CD4-positive, alpha-beta T cell treated with Interleukin-4 for 4 hours (primary cell): ENCODE results near the gene PPM1L.

Experiments used
- DNase-seq: peaks from one replicate; pipeline ENCODE4 v3.0.0-alpha.2; 2020

Gene PPM1L

DNA sequence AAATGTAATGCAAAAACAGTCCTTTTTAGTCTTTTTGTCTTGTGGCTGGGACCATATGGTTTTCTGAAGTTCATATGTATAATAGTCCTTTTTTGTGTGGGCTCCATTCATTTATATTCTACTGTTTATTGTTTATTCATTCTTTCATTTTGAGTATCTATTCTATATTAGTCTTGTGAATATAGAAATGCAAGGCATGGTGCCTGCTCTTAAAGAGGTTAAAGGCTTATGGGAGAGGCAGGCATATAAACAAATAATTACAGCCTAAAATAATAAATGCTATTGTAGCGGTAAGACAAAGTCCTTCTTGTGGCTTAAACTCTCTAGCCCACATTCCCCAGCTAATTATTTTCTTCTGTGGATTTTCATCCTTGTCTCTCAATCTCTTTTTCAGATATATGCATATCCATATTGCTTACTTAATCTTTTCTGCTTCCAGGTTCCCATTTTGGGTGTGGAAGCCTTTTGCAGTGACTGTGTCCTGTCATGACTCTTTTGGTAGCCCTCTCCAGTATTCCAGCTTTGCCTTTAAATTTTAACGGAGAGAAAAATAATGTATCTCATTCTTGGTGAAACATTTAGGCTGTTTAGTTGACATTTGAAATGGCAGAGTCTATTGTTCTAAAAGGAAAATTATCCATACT, 101.6 kb downstream of the PPM1L start:
- DNase-seq, result no peak

GRCh38 chr3:160860346-160860745, 104.3 kb downstream of the PPM1L start:
- DNase-seq, result no peak

DNA sequence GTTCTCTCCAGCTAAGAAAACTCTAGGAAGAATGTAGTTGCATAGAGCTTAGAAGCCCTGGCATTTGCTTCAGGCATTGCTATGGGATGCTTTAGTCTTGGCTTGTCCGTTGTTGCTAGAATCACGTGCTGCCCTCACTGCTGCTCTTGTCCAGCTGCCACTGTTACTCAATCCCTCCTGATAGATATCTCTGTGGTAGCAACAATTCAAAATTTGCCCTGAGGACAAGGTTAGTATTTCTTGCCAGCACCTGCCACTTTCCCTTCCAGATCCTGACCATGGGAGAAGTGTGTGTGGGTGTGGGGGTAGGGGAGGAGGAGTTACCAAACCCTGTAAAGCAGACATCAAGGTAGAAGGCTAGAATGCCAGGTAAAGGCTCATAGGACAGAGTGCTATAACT, 113.8 kb downstream of the PPM1L start:
- DNase-seq, result no peak

DNA sequence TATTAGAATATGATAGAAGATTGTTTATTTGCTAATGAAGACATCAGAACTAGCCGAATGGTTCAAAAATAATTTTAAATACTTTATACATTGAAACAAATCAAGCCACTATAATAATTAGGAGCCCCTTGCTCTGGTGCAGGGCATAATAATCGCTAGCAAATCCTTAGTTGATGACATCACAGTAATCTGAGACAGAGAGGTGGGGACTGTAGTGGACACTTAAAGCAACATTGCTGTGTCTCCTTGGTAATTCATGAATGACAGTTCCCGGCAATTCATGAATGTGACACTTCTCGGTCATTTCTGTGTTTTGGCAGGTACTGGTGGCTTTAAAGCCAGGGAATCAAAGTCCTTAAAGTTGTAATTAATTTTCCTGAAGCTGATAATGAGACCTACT, 114.3 kb downstream of the PPM1L start:
- no peak for DNase-seq

DNA sequence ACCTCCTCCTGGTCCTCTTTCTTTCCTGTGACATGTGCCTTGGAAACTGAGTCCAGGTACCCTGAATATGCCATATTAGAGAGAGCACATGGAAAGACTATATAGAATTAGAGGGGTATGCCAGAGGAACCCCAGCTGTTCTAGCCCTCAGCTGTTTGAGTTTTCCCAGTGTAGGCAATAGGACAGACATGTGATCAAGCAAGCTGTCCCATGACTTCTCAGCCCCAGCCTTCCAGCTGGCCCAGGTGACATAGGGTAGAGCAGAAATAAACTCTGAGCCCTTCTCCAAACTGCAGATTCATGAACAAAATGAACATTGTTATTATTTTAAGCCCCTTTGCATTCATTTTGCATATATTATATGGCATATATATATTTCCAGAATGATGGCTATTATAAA, 118.7 kb downstream of the PPM1L start:
- DNase-seq, result no peak

GRCh38 chr3:160876643-160877042, 120.6 kb downstream of the PPM1L start:
- DNase-seq, result no peak

DNA sequence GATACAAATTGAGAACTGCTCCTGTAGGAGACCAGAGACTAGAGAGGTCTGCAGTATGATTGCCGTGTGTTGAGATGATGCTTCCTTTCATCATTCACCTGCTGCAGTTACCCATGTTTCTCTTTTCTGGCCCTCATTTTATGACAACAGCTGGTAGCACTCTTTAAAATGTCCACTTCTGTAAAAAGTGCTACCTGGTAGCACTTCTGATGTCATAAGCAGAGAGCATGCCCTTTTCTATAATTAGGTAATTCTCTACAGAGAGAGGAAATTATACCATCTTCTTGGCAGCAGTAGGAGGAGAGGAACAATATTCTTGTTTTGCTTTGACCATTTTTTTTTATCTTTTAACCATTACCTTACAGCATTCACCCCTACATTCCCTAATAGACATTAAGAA, 123.8 kb downstream of the PPM1L start:
- no peak for DNase-seq

DNA sequence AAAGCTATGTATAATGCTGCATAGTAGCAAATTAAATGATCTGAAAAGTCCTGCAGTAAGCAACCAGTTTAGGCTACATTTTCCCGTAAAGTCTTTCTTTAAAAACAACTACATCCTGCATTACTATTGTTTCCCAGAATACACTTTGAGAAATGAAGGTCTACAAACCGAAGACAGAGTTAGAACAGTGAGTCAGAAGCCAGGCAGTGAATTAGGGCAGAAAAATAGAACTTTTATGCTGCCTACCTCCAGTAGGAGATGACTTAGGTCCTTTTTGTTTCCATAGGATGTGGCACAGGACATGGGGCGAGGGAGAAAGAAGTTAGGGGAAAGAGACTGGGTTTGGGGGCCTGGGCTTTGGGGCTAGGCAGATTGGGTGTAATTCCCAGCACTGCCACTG, 127.3 kb downstream of the PPM1L start:
- no peak for DNase-seq

GRCh38 chr3:160885791-160886286, 129.8 kb downstream of the PPM1L start:
- DNase-seq, result no peak

DNA sequence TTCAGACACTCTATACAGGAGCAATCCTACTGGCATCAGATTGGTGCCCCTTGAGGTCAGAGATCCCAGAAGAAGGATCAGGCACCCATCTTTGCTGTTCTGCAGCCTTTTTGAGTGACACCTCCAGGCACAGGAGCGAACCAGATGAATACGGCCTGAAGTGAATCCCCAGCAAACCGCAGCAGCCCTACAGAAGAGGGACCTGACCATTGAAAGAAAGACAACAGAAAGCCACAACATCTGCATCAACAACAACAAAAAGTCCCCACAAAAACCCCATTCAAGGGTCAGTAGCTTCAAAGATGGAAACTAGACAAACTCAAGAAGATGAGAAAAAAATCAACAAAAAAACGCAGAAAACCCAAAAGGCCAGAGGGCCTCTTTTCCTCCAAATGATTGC, 130.4 kb downstream of the PPM1L start:
- DNase-seq, result no peak

- DNase-seq, result no peak
Measured at GRCh38 chr3:160893207-160893606, 137.2 kb downstream of the PPM1L start.

- no peak for DNase-seq
Measured at GRCh38 chr3:160904691-160905090, 148.7 kb downstream of the PPM1L start.

GRCh38 chr3:160906646-160907045, 150.6 kb downstream of the PPM1L start:
- no peak for DNase-seq

- no peak for DNase-seq
Measured at GRCh38 chr3:160909917-160910316, 153.9 kb downstream of the PPM1L start.

DNA sequence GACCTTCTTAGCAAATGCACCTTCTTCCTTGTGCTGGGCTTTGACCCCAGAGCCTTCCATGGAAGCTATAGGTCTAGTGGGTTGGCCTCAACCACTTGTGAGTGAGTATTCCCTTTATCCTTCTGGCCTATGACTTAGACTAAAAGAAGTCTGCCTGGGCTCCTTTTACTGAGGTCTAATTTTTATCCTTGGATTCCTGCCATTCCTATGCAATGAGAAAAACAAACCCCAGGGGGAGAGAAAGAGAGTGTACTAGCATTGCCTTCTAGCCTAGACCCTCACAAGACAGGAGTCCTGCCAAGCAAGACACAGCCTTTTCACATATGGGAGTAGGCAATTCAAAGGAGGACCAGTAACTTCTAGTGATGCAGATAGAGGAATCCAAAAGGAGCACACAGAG, 155.4 kb downstream of the PPM1L start:
- DNase-seq, result no peak

DNA sequence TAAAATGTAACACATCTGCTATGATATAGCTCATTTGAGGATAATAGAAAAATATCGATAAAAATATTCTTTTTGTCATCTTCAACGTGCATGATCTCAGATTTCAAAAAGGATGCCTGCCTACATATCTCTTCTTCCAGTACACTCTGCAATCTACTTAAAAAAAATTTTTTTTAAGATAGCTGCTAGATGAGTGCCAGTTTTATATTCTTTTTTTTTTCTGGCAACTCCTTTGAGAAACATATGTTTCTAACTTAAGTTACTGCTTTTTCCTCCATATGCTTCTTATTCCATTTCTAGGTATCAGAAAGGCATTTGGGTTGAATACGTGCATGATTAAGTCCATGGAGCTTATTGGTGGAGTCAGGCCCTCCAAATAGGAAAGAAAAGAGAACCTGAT, 160.4 kb downstream of the PPM1L start:
- no peak for DNase-seq

DNA sequence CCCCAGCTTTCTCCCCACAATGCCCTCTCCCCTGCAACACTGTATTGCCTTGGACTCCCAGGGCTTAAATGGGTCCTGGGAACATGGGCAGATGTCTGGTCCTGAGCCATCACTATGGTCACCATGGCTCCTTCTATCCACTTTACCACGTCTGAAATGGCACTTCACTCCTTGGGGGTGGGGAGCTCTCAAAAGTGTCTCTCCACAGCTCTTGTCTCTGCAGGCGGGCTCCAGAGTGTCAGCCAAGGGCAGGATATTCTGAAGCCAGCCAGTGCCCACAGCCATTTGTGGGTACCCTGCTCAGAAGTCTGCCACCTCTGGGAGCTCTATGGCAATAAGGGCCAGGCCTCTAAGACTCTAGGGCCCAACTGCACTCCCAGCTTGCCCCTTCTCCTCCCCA, 163.9 kb downstream of the PPM1L start:
- DNase-seq, result no peak

GRCh38 chr3:160921020-160921635, 165.1 kb downstream of the PPM1L start:
- DNase-seq, result no peak

GRCh38 chr3:160924776-160925175, 168.7 kb downstream of the PPM1L start:
- no peak for DNase-seq

- DNase-seq, result no peak
Measured at GRCh38 chr3:160927620-160928019, 171.6 kb downstream of the PPM1L start.

DNA sequence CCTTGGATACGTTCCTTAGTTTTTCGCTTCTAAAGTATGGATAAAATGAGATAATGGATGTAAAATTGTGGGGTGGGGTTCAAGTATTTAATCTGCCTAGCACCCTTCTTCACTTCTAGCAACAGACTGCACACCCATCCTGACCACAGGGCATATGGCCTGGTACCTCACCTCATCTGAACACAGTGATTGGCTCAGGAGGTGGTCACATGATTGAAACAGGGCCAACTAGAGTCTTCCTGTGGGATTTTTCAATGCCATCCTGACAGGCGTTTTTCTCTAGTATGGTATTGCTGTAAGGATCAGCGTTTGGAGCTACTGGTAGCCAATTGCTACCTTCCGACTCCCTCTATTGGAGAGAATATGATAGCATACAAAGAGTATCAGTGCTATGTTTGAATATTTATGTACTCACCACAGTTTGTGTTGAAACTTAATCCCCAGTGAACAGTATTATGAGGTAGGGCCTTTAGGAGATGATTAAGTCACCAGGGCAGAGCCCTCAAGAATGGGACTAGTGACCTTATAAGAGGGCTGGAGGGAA, 172.2 kb downstream of the PPM1L start:
- DNase-seq, result no peak

- no peak for DNase-seq
Measured at GRCh38 chr3:160929595-160929994, 173.6 kb downstream of the PPM1L start.

- DNase-seq, result no peak
Measured at GRCh38 chr3:160931474-160931873, 175.4 kb downstream of the PPM1L start.

DNA sequence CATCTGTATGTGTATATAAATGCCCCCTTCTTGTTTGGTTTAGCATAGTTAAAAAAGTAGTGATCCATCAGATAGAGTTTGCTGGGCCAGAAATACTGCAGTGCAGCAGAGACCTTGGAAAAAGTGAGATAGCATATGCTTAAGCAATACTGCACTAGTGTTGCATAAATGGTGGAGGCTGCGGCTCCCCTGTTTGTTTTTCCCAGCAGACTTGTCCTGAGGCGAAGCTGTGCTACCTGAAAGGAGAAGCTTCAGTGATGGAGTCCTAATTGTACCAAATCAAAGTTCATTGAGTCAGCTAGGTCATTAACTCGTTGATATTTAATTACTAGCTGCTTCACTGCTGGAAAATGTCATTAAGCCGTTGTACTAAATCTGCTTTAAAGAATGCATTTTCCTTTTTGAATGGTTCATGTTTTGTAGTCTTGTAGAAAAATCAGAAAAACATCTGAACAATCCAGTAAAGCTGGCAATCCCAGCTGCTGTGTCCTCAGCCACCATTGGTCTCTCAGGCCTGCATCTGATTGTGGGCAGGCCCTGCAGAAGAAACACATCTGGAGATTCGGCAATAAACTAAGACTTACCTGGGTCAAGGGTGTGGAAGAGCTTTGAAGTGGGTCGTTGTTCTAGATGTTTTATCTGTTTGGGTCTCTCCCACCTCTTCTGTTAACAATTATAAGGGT, 179.5 kb downstream of the PPM1L start:
- no peak for DNase-seq
